ENCODE data around the gene AFAP1L2.

Gene AFAP1L2

DNA sequence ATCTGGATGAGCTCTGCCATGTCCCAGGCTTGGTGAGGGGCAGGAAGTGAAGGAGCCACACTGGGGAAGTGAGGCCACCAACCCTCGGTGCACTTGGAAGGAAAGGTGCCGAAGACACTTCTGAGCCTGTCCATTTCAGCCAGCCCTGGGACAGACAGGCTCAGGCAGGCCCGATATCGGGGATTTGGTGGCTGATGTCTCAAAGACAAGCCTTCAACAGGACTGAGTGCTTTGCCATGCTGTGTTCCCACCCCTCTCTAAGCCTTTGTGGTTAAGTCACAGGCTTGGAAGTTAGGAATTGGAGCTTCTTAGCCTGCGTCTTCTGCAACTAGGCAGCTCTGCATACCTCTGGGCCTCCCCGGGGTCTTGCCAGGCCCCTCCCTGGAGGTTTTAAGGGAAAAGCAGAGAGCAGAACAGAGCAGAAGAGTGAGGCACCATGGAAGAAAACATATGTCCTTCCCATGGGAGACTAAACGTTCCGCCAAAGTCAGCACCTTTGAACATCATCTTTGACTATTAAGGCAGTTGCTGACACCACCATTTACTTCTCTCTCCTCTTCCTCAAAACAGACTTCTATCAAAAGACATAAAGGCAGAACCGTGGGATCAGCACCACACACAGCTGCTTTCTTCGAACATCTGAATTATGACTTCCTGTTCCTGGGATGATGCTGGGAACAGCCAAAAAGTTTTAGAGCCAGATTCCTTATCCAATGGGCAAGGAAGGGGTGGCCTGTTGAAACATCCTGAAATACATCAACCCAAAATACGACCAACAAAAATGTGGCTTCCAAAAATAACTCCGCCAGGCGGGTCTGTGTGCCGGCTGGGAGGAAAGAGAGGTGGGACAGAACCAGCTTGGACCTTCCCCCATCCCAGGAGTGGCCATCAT is 71.8 kb downstream of the AFAP1L2 start:
- no peak for FAIRE-seq

DNA sequence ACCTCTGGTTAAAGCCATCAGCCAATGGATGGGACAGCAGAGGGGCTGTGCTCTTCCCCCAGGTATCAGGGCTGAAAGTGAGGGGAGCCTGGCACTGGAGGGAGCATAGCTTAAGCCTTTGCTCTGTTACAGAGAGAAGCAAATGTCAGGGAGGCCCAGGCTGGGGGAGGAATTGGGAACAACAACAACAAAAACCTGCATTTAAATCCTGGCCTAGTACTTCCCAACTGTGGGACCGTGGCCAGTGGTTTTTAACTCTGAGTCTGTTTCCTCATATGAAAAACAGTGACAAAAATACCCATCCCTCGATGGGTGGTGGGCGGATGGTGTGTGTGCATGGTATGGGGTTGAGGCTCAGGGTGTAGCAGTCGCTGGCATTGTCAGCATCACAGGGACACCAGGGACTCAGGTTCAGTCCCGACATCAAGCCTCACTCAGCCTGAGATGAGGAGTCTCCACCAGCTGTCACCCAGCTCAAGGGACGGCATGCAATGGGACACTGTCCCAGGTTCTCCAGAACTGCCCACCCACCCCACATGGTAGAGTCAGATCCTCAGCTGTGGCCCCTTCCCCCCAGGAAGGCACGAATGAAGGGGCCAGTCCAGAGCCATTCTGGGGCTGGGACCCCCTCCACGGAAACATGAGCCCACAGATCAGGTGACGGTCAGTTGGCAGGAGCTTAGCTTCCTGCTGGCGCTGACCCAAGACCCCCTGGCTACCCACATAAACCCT is 74.5 kb downstream of the AFAP1L2 start:
- no peak for FAIRE-seq

DNA sequence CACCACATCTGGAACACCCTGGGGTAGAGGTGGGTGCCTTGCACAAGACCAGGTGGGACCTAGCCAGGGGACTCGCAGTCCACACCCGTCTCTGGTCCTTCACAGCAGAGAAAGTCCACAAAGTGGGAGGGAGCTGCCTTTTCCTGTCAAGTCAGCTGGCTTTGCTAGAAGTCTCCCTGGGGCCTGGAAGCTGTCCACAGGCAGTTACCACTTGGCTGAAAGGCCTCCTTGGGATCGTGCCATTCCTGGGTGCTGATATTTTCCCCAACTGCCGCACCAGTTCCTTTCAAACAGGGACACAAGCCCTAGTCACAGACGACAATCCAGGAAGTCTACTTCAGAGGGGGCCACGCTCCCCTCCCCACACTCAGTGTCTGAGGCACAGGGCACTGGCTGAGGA is 75.4 kb downstream of the AFAP1L2 start:
- no peak for FAIRE-seq

DNA sequence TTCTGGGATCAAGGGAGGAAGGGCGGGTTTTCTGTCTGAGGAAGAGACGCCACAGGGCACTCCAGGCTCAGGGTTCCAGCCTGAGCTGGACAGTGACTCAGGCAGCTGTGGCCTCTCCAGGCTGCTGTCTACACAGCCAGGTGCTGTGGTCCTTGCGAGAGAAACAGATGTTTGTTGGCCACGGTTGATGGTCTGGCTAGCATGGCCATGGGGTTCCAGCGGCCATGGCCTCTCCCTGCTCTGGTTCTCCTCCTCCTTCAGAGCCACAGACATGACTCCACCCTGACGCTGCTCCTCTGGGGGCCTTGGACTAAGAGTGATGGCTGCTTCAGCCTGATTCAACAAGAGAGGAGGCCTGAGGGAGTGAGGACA is 75.9 kb downstream of the AFAP1L2 start:
- FAIRE-seq = no peak

DNA sequence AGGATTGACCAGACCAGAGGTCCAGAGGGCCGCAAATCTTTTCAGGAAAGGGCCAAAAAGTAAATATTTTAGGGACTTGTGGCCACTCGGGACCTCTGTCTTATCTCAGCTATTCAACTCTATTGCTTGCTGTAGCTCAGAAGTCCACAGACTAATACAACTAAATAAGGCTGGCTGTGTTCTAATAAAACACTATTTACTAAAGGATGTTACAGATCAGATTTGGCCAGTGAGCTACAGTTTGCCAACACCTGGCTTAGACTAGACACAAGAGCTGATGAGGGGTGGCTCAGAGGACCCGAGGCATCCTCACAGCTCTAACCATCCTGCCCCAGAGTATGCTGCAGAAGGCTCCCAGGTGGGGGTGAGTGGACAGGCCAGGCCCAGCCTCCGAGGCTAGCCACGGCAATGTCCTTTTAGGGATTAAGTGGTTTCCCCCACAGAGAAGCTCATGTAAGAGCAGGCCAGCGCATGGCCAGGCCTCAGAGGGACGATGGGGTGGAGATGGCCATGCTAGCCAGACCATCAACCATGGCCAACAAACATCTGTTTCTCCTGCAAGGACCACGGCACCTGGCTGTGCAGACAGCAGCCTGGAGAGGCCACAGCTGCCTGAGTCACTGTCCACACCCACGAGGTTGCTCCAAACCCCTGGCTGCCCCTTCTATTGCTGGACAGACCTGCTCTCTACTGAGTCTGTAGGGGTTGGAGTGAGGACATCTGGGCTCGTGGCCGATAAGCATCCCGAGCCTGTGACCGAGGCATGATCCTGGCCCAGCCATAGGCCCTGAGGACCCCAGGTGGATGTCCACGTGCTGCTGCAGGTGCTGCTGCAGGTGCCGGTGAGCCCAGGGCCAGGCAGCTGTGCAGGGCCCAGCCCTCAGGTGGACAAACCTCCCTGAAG is 76.5 kb downstream of the AFAP1L2 start:
- no peak for FAIRE-seq

DNA sequence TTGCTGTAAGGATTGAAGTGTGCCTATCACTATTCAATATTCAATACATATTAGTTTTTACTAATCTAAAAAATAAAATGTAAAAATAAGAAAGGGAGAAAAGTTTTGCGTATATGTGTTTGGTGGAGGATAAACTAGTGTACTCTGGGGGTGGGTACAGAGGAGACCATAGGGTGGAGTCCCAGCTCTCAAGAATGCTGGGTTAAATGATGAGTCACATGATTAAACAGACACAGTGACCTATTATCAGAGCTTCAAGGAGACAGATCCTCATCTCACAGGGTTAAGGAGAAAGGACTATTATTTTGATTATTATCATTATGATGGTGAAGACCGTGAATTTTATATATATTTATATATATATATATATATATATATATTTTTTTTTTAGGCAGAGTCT is 77.5 kb downstream of the AFAP1L2 start:
- FAIRE-seq = no peak

DNA sequence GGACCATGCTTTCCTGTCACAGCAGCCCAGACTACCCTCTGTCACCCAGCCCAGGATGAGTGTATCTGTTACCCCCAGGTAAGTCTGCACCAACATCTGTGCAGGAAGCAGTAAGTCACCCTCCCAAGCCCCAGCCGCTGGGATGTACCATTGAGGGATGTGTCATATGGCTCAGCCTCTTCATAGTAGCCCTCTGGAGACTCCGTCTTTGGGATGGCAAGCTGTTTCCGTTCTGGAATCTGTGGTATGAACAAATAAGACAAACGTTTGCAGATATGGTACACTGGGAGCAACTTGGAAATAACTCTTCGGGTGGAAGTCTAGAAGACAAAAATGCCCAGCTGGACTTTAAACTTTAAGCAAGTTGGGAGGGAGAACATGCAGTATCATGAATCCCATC is 81.3 kb downstream of the AFAP1L2 start:
- FAIRE-seq = no peak

DNA sequence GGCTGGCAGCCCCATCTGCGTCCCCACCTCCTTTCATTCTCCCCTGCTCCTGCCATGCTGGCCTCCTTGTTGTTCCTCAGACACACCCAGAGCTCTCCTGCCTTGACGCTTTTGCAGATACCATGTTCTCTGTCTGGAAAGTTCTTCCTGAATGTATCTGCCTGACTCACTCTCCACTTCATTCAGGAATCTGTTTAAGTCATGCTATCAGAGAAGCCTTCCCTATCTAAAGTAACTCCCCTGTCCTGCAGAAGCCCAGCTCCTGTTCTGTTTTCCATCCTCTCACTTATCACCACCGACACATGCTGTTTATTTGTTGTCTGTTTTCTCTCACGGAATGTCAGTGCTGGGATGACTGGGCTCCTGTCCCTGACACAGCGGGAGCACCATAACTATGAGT is 82.0 kb downstream of the AFAP1L2 start:
- no peak for FAIRE-seq

DNA sequence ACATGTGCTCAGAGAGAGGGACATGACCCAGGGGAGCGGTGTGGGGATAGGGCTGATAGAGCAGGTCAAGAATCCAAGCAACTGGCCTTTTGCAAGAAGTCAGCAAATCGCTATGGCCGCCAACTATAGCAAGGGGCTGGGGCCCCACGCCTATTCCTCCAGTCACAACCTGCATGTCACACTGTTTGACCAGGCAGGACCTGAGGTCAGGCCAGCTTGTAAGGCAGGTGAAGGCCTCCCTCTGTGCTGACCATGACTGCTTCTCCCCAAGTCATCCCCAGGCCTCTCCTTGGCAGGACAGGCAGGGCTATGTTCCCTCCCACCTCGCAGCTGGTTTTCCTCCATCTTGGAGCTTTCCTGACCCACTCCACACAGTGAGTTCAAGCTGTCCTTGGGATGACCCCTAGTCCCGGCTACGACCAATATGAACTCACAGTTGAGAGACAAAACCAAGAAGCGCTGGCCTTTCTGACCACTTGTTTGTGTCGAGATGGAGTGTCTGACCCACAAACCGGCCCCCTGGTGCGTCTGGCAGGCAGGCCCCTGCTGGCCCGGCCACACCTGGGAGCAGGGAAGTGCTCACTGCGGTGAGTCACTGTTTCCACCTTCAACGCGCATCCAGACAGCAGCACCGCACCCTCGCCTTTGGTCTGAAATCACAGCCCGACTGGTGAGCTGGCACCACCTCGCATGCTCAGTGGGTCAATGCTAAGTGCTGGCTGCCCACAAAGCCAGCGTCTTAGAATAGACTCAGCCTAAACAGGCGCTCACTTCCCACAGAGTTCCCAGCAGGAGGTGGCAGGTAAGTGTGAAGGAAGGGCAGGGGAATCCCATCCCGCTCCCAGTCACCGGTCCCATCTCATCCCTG is 83.8 kb downstream of the AFAP1L2 start:
- FAIRE-seq = no peak

DNA sequence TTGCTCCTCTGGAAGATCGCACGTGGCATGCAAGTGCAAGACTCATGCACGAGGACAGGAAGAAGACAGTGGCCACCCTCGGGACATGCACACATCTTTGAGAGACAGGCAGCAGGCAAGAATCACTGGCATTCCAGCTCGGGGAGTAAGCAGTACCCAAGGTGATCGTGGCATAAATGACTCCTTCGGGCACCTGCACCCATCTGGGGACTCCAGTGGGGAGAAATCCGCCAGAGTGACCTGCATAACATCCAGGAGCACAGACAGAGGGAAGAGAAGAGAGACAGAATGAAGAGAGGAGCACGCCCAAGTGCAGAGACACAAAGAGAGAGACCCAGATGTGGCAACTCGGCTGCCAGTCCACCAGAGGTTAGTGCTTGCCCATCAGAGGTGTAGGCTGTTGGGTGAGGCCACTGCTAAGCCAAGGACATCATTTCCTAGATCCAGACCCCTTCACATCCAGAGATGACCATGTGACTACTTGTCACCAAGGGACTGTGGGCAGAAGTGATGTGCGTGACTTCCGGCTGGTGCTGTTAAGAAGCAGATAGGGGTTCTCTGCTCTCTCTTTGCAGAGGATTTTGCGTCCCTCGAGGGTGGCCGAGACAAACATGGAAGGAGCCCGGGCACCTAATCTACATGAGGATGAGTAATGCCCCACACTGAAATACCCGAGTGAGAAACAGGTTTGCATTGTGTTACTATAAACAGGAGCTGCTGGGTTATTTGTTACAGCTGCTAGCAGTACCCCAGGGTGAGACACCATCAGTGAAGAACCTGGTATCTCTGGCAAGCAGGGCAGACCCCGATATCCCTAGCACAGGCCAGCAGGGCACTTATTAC is 84.7 kb downstream of the AFAP1L2 start:
- no peak for FAIRE-seq

DNA sequence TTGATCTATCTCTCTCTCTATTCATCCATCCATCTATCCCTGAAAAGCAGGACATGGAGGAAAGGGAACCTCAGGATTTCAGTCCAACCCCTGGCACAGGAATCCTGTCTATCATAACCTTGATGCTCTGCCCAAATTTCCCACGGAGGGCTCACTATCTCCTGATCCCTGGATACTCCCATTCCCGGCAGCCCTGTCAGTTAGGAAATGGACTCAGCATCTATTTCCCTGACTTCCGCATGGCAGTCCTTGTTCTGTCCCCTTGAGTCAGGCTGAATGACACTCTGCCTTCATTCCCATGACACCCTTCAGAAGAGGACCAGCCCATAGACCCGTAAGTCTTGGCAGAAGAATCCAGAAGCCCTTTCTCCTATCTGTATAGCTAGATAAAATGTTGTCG is 87.6 kb downstream of the AFAP1L2 start:
- no peak for FAIRE-seq

DNA sequence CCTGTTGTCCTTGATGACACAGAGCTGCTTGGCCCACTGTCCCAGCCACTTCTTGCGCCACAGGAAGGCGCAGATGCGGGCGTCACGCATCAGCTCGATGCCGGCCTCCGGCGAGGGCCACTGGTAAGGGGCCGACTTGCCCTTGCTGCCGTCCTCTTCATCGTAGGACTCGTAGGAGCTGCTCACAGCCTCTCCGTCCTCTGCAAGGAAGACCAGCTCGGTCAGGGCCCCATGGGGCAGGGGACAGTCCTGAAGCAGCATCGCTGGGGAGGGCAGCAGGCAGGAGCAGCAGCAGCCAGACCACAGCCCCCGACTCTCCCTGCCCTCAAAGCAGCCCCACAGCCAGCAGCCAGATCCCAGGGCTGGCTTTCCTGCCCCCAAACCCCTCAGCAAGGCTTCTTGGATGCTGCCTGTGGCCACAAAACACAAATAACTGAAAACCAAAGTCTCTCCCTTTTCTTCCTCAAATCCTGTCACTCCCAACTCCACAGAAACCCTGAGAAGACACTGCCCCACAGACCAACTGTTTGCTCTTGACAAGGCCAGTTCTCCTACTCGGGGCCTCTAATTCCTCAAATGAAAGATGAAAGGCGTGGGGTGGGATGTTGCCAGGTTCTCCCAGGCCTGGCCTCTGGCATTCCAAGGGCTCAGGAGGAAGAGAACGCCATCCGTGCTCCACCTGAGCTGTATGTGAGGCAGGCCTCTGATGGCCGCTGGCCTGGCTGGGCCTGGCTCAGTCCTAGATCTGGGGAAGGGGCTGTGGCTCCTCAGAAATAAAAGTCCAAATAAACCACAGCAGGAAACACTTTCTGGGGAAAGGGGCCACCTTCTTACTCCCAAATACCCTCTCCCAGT is 88.5 kb downstream of the AFAP1L2 start:
- FAIRE-seq = no peak

DNA sequence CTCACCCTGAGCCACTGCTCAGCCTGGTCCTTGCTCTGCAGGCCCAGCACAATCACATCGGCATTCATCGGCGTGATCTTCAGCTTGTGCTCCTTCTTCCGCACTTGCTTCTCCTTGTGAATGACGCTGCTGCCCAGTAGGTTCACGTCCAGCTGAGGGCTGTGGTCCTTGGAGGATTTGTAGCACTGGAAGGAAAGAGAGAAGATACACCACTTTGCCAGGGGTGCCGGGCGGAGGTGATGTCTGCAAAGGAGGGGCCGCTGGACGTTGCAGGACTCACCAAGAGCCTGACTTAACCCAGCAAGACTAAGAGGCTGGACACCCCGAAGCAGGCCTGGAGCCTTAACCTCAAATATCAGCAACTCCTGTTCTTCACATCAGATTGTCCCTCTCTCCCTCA is 90.4 kb downstream of the AFAP1L2 start:
- FAIRE-seq = no peak

DNA sequence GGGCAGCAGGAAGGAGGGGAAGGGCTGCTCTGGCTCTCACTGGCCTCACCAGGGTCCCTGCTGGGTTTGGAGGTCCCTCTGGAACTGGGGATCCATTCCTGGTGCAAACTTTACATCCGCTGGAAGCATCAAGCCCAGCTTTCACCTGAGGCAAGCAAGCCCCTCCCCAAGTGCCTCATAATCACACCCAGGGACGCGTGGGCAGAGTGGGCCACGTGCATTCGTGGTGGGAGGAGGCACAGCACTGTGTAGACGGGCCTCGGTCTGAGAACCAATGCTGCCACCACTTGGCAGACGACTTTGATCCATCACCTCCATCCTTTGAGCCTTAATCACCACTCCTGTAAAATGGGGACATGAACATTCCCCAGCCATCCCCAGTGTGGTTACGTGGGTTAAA is 91.2 kb downstream of the AFAP1L2 start:
- FAIRE-seq = no peak

DNA sequence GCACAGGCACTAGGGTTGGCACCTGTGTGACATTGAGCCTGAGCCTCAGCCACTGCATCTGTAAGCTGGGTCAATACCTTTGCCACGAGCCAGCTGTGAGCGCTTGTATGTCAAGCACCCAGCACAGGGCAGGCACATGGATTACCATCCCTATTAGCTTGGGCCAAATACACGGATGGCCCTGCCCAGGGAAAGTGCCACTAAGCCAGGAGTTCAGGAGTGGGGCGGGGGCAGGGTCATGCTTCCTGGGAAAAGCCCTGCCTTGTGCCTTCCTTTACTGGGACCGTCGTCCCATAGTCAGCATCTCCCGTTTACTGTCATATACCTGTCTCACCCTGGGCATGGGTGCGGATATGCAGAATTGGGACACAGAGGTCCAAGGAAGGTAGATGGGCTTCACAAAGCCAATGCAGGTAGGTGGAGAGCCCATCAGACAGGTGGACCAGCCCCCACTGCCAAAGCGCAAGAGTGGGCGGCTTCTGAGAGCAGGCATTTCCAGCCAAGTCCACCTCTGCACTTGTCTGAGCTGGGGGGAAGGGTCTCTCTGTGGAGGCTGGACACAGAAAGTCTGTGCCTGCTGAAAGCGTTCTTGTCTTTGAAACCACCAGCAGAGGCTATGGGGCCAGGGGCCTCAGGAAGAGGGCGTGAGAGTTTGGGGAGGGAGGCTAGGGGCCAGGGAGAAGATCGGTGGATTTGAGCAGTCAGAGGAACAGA is 92.6 kb downstream of the AFAP1L2 start:
- no peak for FAIRE-seq

DNA sequence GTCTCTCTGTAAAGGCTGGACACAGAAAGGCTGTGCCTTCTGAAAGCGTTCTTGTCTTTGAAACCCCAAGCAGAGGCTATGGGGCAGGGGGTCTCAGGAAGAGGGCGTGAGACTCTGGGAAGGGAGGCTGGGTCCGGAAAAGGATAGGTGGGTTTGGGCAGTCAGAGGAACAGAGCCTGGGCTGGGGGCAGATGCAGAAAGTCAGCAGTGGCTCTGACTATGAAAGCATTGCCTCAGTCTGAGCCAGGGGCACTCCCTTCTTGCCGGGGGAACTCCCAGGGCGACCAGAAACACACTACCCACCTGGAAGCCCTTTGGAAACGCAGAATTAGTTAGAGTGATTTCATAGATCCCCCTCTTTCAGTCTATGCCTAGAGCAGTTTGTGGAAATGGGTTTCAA is 93.3 kb downstream of the AFAP1L2 start:
- FAIRE-seq = no peak

DNA sequence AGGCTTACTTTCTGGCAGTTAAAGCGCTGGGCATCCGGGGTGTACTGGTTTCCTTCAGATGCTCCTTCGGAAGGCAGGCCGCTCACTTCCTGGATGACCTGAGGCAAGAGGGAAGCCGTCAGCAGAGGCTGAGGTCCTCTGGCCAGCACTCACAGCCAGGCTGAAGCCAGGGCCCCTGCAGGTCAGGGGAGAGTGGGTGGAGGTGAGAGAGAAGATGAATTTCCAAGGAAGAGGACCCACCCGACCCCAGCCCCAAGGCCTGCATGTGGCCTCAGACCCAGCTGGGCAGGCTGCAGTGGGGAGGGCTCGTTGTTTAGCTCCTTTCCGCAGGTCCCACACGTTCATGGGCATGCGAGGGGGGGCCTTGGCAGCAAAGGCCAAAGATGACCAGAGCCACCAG is 94.0 kb downstream of the AFAP1L2 start:
- FAIRE-seq = no peak

DNA sequence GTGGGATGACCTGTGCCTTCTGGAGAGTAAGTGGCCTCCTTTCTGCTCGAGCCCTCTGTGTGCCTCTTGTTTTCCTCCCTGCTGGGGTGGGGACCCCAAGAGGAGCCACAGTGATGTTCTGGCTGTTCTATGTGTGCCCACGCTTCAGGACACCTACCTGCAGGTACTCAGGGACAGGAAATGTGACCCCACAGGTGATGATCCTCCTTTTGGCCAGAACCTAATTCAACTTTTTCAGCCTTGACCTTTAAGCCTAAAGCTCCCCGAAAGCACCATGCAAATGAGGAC is 95.0 kb downstream of the AFAP1L2 start:
- FAIRE-seq = no peak

DNA sequence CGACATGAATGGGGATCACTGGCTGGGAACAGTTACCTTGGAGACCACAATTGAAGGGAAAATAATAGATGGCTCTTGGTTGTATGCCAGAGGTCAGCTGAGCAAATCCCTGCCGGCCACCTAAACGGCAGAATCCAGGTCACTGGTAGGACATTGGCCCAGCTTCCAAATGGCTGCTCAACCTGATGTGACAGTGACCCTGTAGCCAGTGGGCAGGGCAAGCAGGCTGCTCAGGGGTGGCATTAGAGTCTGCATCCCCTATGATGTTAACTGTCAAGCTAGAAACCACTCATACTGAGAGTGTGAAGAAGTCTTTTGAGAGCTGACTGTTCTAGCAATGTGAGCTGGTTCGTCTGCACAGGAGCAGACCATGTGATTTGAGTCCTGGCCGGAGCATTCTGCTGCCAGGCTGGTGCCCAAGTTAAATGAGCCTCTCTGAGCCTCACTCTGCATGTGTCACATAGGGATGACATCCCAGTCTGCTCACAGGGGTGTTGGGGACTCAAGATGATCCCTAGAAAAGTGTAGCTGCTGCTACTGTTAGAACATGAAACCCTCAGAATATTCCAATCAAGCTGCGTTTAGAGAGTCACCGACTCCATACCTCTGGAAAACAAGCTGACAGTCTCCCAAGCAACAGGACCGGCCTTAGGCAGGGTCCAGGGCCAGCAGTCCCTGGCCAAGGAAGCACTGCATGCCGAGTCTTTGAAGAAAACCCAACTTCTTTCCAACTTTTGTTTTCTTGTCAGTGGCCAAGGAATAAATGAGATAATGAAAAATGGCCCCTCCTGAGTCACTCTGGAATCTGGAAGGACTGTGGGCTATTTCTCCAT is 95.6 kb downstream of the AFAP1L2 start:
- no peak for FAIRE-seq
